Measurements from ENCODE around the gene TAS1R3. TPM values are rescaled to one million over a fixed set of nuclear protein-coding genes. Genes with fewer than 3 reads are reported as not detected.

The TAS1R3 gene
- polyA plus RNA-seq, 1 donor from 2014 or later: 1.0 TPM

GRCh38 chr1:1355416-1355815 lies 24.3 kb downstream of the TAS1R3 start:
- Histone ChIP-seq H4K20me1 (ENCODE audit: insufficient read depth) (no peaks in the 10 kb centered on the region), H2AFZ (ENCODE audit: low read depth, low read length) (no peak overlapping the region), H3K4me3 (ENCODE audit: low read length) (no peak overlapping the region), H3K27me3 (ENCODE audit: insufficient read depth, low read depth, low read length) (peaks cover 26% of the 10 kb centered on the region), H3K27ac (ENCODE audit: low read length) (no peak overlapping the region), H3F3A (ENCODE audit: insufficient read depth, low read length, poor library complexity, severe bottlenecking) (no peaks in the 10 kb centered on the region), H3K9me2 (ENCODE audit: insufficient read depth, low read length) (no peaks in the 10 kb centered on the region), H3K4me2 (ENCODE audit: low read length) (no peak overlapping the region), H3K9me3 (ENCODE audit: low read length) (no peaks in the 10 kb centered on the region), H3K79me2 (replicated peaks; ENCODE audit: insufficient read depth, low read length) (no peaks in the 10 kb centered on the region), H3K36me3 (ENCODE audit: insufficient read depth, low read length) (no peaks in the 10 kb centered on the region), H3K9ac (ENCODE audit: low read length) (no peak overlapping the region)
- TF ChIP-seq MXI1 (conservative IDR thresholded peaks at IDR 0.05; ENCODE audit: poor library complexity, severe bottlenecking) (no peak), TAF1 (IDR thresholded peaks at IDR 0.05; ENCODE audit: low read depth) (no peak), EZH2 (IDR thresholded peaks at IDR 0.05; ENCODE audit: borderline replicate concordance, insufficient read depth, low read length, poor library complexity, severe bottlenecking) (no peak), SMC3 (conservative IDR thresholded peaks at IDR 0.05; ENCODE audit: poor library complexity) (no peak), CTCF (IDR thresholded peaks at IDR 0.05; ENCODE audit: poor library complexity, severe bottlenecking) (no peak), EP300 (conservative IDR thresholded peaks at IDR 0.05; ENCODE audit: poor library complexity, severe bottlenecking) (no peak), REST (IDR thresholded peaks at IDR 0.05; ENCODE audit: borderline replicate concordance) (no peak), POLR2AphosphoS5 (IDR thresholded peaks at IDR 0.05) (no peak), RAD21 (conservative IDR thresholded peaks at IDR 0.05) (no peak)

- Histone ChIP-seq H3K27ac (ENCODE audit: low read length) (no peak overlapping the region), H4K20me1 (ENCODE audit: insufficient read depth) (no peaks in the 10 kb centered on the region), H3K4me3 (ENCODE audit: low read length) (no peak overlapping the region)
These were observed 25.2 kb downstream of the TAS1R3 start for GRCh38 chr1:1356166-1356795.

More at GRCh38 chr1:1356166-1356795, 25.2 kb downstream of the TAS1R3 start:
- H3K9me3 ChIP-seq (ENCODE audit: low read length): no peaks in the 10 kb centered on the region
- H3K9me2 ChIP-seq (ENCODE audit: insufficient read depth, low read length): no peaks in the 10 kb centered on the region
- no peak overlapping the region for H3K9ac ChIP-seq (ENCODE audit: low read length)
- H2AFZ ChIP-seq (ENCODE audit: low read depth, low read length): no peak overlapping the region
- TF ChIP-seq RAD21 (conservative IDR thresholded peaks at IDR 0.05): no peak
- TF ChIP-seq SMC3 (conservative IDR thresholded peaks at IDR 0.05; ENCODE audit: poor library complexity): no peak
- TF ChIP-seq EZH2 (IDR thresholded peaks at IDR 0.05; ENCODE audit: borderline replicate concordance, insufficient read depth, low read length, poor library complexity, severe bottlenecking): no peak
- no peak for TF ChIP-seq TAF1 (IDR thresholded peaks at IDR 0.05; ENCODE audit: low read depth)
- H3K79me2 ChIP-seq (replicated peaks; ENCODE audit: insufficient read depth, low read length): no peaks in the 10 kb centered on the region
- no peak overlapping the region for H3K4me2 ChIP-seq (ENCODE audit: low read length)
- no peaks in the 10 kb centered on the region for H3F3A ChIP-seq (ENCODE audit: insufficient read depth, low read length, poor library complexity, severe bottlenecking)
- H3K27me3 ChIP-seq (ENCODE audit: insufficient read depth, low read depth, low read length): peaks cover 26% of the 10 kb centered on the region
- no peaks in the 10 kb centered on the region for H3K36me3 ChIP-seq (ENCODE audit: insufficient read depth, low read length)

Measured in neural cell (in vitro differentiated cells).